Suprapubic skin (tissue), 4 donors: ENCODE data around the gene BPHL. TPM values are rescaled to one million over a fixed set of nuclear protein-coding genes. Genes with fewer than 3 reads are reported as not detected.

Source experiments
- DNase-seq, 2 donors: peaks; one replicate each; pipeline ENCODE4 v3.0.0-alpha.2; 2019; ENCODE audit warnings: low spot score in 2 of 2
- H3K27ac ChIP-seq: fragments of 200-600 bp; sonication (generic); one replicate; pipeline ENCODE4 v1.5.1; 2019
- H3K27me3 ChIP-seq: fragments of 200-600 bp; sonication (generic); one replicate; pipeline ENCODE4 v1.5.1; 2019
- H3K36me3 ChIP-seq: fragments of 200-600 bp; sonication (generic); one replicate; pipeline ENCODE4 v1.5.1; 2019
- H3K4me1 ChIP-seq: fragments of 200-600 bp; sonication (generic); one replicate; pipeline ENCODE4 v1.5.1; 2019
- H3K4me3 ChIP-seq: fragments of 200-600 bp; sonication (generic); one replicate; pipeline ENCODE4 v1.5.1; 2019; ENCODE audit warnings: mild to moderate bottlenecking
- H3K9me3 ChIP-seq: fragments of 200-600 bp; sonication (generic); one replicate; pipeline ENCODE4 v1.5.1; 2019
- EP300 ChIP-seq: sonication (generic); formaldehyde crosslinking; IDR thresholded peaks from one replicate; pipeline ENCODE4 v1.6.1; 2017; ENCODE audit warnings: antibody characterized with exemption
- POLR2A ChIP-seq, 2 donors: fragments of 450-650 bp; IDR thresholded peaks; one replicate each; pipeline ENCODE4 v1.6.1; 2017; ENCODE audit warnings: antibody characterized with exemption in 2 of 2, mild to moderate bottlenecking in 2 of 2, moderate library complexity in 2 of 2
- POLR2AphosphoS5 ChIP-seq, 3 donors: sonication (generic); formaldehyde crosslinking; IDR thresholded peaks; one replicate each; pipeline ENCODE4 v1.6.1; 2017; ENCODE audit warnings: antibody characterized with exemption in 3 of 3
- WGBS: methylation state at CpG from one replicate; pipeline ENCODE4 v1.1.5; 2018; 5-methylcytosine and 5-hydroxymethylcytosine counted together
- total RNA-seq, 4 donors: library from RNA; depleted of rRNA; stranded (reverse); fragments of >200 nt; gene quantifications; one replicate each; pipeline ENCODE4 v1.1.0, GENCODE V29; 2016
- TF ChIP-seq, protein P1 (sequence below), 2 donors: fragments of 200-600 bp in 1 of 2; fragments of 450-650 bp in 1 of 2; sonication (generic) in 1 of 2; IDR thresholded peaks; one replicate each; pipeline ENCODE4 v1.5.1; 2016 to 2019; ENCODE audit warnings: antibody characterized with exemption in 2 of 2, mild to moderate bottlenecking in 1 of 2, moderate library complexity in 1 of 2

The BPHL gene
- total RNA-seq, 4 donors from 2014 or later: 16.1 to 24.5 (median 20.3) TPM

DNA sequence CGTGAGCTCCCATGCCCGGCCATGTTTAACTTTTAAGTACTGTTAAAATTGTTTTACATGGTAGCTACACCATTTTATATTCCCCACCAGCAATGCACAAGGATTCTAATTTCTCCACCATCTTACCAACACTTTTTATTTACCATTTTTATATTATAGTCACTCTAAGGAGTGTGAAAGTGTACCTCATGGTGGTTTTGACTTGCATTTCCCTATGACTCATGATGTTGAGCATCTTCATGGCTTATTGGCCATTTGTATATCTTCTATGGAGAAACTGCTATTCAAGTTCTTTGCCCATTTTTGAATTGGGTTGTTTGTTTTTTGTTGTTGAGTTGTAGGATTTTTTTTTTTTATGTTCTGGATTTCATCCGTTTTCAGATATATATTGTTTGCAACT lies 15.6 kb upstream of the BPHL start:
- H3K4me1 ChIP-seq: no peaks in the 10 kb centered on the region
- H3K36me3 ChIP-seq: peaks cover 81% of the 10 kb centered on the region
- WGBS: 90% methylated on average over 3 of the region's 3 CpGs
- H3K9me3 ChIP-seq: no peaks in the 10 kb centered on the region
- no peak overlapping the region for H3K4me3 ChIP-seq
- H3K27ac ChIP-seq: no peak overlapping the region
- no peak for DNase-seq
- no peaks in the 10 kb centered on the region for H3K27me3 ChIP-seq
- TF ChIP-seq EP300: no peak
- TF ChIP-seq, protein P1, sequence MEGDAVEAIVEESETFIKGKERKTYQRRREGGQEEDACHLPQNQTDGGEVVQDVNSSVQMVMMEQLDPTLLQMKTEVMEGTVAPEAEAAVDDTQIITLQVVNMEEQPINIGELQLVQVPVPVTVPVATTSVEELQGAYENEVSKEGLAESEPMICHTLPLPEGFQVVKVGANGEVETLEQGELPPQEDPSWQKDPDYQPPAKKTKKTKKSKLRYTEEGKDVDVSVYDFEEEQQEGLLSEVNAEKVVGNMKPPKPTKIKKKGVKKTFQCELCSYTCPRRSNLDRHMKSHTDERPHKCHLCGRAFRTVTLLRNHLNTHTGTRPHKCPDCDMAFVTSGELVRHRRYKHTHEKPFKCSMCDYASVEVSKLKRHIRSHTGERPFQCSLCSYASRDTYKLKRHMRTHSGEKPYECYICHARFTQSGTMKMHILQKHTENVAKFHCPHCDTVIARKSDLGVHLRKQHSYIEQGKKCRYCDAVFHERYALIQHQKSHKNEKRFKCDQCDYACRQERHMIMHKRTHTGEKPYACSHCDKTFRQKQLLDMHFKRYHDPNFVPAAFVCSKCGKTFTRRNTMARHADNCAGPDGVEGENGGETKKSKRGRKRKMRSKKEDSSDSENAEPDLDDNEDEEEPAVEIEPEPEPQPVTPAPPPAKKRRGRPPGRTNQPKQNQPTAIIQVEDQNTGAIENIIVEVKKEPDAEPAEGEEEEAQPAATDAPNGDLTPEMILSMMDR (IDR thresholded peaks at IDR 0.05): no peak
- TF ChIP-seq POLR2AphosphoS5 (IDR thresholded peaks at IDR 0.05): no peak

DNA sequence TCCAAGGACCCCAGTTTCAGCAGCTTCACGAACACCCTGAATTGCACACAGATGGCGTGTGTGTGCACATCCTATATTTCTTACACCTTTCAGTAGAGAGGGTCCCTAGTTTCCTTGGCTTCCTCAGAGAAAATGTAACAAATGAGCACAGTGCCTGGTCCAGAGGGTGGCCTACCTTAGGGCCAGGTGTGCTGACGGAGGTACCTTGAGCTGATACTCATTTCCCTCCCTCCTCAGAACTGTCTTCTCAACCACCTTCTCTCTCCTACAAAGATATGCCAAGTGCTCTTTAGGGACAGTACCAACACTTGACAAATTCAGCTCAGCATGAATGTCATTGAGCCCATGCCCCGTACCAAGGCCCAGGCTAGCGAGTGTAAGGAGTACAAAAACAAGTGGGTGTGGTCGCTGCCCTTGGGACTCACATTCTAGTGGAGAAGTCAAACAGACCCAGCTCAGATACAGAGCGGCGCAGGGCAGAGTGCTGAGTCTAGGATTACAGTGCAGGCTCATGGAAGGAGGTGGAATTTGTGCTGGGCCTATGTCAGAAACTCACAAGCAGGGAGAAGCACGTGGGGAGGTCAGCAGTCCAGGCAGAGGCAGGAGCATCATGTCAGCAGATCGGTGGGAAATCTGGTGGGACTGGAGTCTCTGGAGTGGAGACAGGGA lies 9.6 kb upstream of the BPHL start:
- Histone ChIP-seq H3K4me3 (no peak overlapping the region), H3K36me3 (peaks cover 85% of the 10 kb centered on the region), H3K9me3 (no peaks in the 10 kb centered on the region), H3K27me3 (no peaks in the 10 kb centered on the region), H3K4me1 (no peaks in the 10 kb centered on the region), H3K27ac (no peak overlapping the region)
- 87% methylated on average over 10 of the region's 10 CpGs for WGBS
- no peak for DNase-seq
- TF ChIP-seq, protein P1 (IDR thresholded peaks at IDR 0.05): no peak
- TF ChIP-seq EP300 (no peak), POLR2A (IDR thresholded peaks at IDR 0.05) (no peak), POLR2AphosphoS5 (IDR thresholded peaks at IDR 0.05) (no peak)

DNA sequence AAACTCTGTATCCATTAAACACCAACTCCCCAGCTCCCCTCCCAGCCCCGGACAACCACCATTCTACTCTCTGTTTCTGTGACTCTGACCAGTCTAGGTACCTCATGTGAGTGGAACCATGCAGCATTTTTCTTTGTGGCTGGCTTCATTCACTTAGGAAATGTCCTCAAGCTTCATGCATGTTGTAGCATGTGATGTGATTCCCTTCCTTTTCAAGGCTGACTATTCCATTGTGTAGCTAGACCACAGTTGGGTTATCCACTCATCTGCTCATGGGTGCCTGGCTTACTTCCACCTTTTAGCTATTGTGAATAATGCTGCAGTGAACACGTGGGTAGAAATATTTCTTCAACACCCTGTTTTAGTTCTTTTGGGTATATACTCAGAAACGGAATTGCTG lies 8.8 kb upstream of the BPHL start:
- no peaks in the 10 kb centered on the region for H3K9me3 ChIP-seq
- 74% methylated on average over 3 of the region's 3 CpGs for WGBS
- H3K36me3 ChIP-seq: peaks cover 86% of the 10 kb centered on the region
- no peak for TF ChIP-seq POLR2A (IDR thresholded peaks at IDR 0.05)
- TF ChIP-seq, protein P1 (IDR thresholded peaks at IDR 0.05): no peak
- no peak for TF ChIP-seq EP300
- no peak for TF ChIP-seq POLR2AphosphoS5 (IDR thresholded peaks at IDR 0.05)
- no peak overlapping the region for H3K4me3 ChIP-seq
- DNase-seq: no peak
- H3K27ac ChIP-seq: no peak overlapping the region
- no peaks in the 10 kb centered on the region for H3K4me1 ChIP-seq
- H3K27me3 ChIP-seq: no peaks in the 10 kb centered on the region

DNA sequence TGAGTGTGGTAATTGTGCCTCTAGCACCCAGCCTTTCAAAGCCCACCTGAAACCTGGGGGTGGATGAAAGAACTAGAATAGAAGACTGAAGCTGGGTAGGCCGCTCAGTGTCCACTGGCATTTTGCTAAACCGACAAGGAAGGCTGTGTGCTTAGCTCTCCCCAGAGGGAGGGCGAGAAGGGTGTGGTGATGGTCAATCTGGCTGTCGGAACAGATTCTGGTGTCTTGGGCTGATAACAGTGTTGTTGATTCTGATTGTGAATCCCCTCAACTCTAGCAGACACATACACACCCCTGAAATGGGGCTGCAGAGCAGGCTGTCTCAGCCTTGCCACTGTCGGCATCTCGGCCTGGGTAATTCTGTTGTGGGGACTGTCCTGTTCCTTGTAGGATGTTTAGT lies 4.1 kb upstream of the BPHL start:
- peaks cover 15% of the 10 kb centered on the region for H3K4me1 ChIP-seq
- WGBS: 98% methylated on average over 6 of the region's 6 CpGs
- no peak overlapping the region for H3K4me3 ChIP-seq
- peaks cover 41% of the 10 kb centered on the region for H3K36me3 ChIP-seq
- no peak for DNase-seq
- H3K27ac ChIP-seq: no peak overlapping the region
- TF ChIP-seq POLR2A (IDR thresholded peaks at IDR 0.05) (no peak), POLR2AphosphoS5 (IDR thresholded peaks at IDR 0.05) (no peak), EP300 (no peak)
- TF ChIP-seq, protein P1 (IDR thresholded peaks at IDR 0.05): no peak
- no peaks in the 10 kb centered on the region for H3K27me3 ChIP-seq
- no peaks in the 10 kb centered on the region for H3K9me3 ChIP-seq

DNA sequence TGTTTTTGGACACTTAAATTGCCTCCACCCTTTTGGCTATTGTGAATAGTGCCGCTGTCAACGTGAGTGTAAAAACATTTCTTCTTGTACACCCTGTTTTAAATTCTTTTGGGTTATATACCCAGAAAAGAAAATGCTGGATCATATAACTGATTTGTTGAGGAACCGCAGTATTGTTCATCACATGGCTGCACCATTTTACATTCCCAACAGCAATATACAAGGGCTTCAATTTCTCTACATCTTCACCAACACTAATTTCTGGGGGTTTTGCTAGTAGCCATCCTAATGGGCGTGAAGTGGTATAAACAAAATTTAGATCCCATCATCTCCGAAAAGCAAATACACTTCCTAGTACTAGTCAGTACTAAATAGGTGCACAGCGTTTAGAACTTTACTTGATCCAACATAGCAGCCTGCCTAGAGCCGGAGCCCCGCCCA lies 579 bp upstream of the BPHL start:
- Histone ChIP-seq H3K4me1 (peaks cover 21% of the 10 kb centered on the region), H3K4me3 (peak overlapping the region; percentile 89), H3K36me3 (peaks cover 17% of the 10 kb centered on the region), H3K9me3 (no peaks in the 10 kb centered on the region), H3K27ac (peak overlapping the region; percentile 95), H3K27me3 (no peaks in the 10 kb centered on the region)
- TF ChIP-seq POLR2A (IDR thresholded peaks at IDR 0.05): no peak
- TF ChIP-seq POLR2AphosphoS5 (IDR thresholded peaks at IDR 0.05): no peak
- TF ChIP-seq, protein P1 (IDR thresholded peaks at IDR 0.05): no peak
- TF ChIP-seq EP300: no peak
- WGBS: 8% methylated on average over 8 of the region's 8 CpGs
- DNase-seq: no peak
